Epithelial cell of prostate (primary cell): Measurements from ENCODE around the gene TMEM218.
"Not testable (repeated sequence)": the region's sequence is repeated elsewhere in the genome, so short reads cannot be mapped to it uniquely, and the experiment has no call there.

Source experiments
- DNase-seq: peaks from one replicate; pipeline ENCODE4 v3.0.0-alpha.2; 2011; ENCODE audit warnings: low read depth, low spot score
- H3K27ac ChIP-seq: fragments of 450-650 bp; 2 replicates; pipeline ENCODE4 v1.5.1; 2017; ENCODE audit warnings: mild to moderate bottlenecking

The TMEM218 gene

GRCh38 chr11:125062218-125062930 lies 49.1 kb downstream of the TMEM218 start:
- DNase-seq: no peak
- peak overlapping the region; percentile 65 for H3K27ac ChIP-seq

- no peak overlapping the region for H3K27ac ChIP-seq
- no peak for DNase-seq
Observed at GRCh38 chr11:125061281-125061680, 50.1 kb downstream of the TMEM218 start.

- DNase-seq: no peak
- H3K27ac ChIP-seq: no peak overlapping the region
Observed at GRCh38 chr11:125057693-125058016, 53.8 kb downstream of the TMEM218 start.

- no peak for DNase-seq
- H3K27ac ChIP-seq: no peak overlapping the region
Observed at GRCh38 chr11:125056931-125057692, 54.3 kb downstream of the TMEM218 start.

GRCh38 chr11:125056111-125056510 lies 55.3 kb downstream of the TMEM218 start:
- DNase-seq, H3K27ac ChIP-seq: not testable (repeated sequence)

GRCh38 chr11:125055107-125055715 lies 56.2 kb downstream of the TMEM218 start:
- H3K27ac ChIP-seq: no peak overlapping the region
- DNase-seq: peak; percentile 55

GRCh38 chr11:125053167-125053566 lies 58.3 kb downstream of the TMEM218 start:
- no peak overlapping the region for H3K27ac ChIP-seq
- DNase-seq: no peak

GRCh38 chr11:125052047-125052446 lies 59.4 kb downstream of the TMEM218 start:
- no peak for DNase-seq
- H3K27ac ChIP-seq: no peak overlapping the region

- no peak for DNase-seq
Observed at GRCh38 chr11:125049164-125049792, 62.1 kb downstream of the TMEM218 start.

More at GRCh38 chr11:125049164-125049792, 62.1 kb downstream of the TMEM218 start:
- H3K27ac ChIP-seq: peak overlapping the region; percentile 26
